NCI-H1436 (cell line): ENCODE results near the gene TTC28.

Source experiments
- DNase-seq: peaks from one replicate; lab custom pipeline; 2025; lab: John Stamatoyannopoulos, UW

Gene TTC28

DNA sequence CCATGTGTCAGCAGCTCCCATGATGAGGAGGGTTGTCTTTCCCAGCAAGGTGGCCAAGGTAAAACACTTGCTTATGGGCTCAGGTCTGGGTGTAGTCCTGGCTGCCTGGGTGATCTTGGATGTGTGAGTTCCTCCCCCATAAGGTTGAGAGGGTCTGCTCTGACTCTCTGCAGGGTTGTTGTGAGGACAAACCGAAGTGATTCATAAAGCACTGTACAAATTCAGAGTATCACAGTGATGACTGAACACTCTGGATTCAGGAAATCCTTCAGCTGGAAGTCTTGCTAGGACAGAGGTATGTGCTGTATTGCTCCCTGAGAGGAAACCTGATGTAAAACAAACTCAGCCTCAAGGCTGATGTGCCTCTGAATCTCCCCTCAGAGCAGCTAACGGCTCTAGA is 539.7 kb downstream of the TTC28 start:
- no peak for DNase-seq

DNA sequence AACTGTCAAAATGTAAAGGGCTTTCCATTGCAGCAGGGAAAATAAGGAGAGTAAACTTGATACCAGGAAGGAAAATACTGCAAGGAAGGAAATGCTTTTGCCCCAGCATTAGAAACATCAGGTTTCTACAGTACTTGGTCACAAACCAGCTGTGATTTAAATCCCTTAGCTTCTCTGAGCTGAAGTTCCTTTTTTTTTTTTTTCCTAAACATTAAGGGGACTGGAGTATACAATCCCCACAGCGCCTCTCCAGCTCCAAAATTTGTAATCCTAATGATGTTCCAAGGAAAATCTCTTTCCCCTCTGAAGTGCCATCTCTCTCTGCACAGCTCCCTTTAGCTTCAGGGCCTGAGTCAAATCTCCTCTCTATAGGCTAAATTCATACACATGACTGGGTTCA is 540.1 kb downstream of the TTC28 start:
- no peak for DNase-seq

DNA sequence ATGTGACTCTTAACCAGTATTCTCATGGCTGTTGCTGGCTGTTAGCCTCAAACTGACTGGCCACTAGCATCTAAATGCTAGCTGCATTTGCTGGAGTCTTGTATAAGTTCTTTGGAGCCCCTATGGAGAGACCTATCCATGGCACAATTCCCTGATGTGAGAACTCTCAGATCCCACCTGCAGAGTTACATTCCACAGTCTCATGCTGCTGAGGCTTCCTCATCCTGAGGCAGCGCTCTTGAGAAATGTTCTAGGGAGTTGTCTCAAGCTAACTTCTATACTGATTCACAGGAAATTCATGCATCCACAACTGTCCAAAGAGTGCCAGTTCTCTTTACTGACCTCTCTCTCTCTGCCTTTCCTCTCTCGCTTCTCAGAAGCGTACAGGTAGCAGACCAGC is 542.6 kb downstream of the TTC28 start:
- no peak for DNase-seq

DNA sequence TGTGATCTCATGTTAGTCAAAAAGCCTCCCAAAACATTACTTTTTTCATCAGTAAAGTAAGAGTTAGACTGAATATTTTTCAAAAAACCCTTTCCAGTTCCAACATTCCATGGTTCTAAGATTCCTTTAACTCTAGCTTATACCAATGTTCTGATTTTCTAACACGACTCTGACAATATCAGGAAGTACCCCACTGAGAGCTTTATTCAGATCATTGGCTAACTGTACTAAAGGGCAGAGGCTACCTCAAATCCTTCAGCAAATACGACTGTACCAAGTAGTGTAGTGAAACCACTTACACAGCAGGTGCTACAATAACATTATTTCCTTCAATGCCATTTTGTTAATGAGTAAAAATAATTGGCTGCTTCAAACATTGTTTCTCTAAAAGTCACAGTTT is 547.2 kb downstream of the TTC28 start:
- no peak for DNase-seq

DNA sequence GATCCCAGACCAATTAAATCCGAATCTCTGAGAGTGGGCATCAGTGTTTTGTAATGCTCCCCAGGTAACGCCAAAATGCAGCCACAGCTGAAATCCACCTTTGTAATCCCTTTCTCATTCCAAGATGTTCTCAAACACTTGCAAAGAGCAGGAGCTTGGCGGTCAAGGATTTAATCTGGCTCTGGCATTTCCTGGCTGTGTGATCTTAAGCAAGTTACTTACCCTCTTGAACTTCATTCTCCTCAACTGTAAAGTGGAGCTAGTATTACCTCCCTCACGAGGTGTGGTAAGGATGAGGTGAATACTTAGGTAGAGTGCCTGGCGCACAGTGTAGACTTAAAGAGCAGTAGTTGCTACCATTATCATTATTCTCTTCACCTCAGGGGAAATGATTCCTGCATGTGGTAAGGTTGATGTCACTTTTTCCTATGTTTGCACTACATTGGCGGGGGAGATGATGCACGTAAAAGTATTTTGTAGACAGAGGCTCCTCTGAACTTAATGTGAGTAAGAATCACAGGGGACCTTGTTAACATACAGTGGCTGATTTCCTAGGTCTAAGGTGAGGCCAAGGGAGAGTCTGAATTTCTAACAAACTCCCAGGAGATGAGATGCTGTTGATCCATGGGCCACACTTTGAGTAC is 550.2 kb downstream of the TTC28 start:
- no peak for DNase-seq

DNA sequence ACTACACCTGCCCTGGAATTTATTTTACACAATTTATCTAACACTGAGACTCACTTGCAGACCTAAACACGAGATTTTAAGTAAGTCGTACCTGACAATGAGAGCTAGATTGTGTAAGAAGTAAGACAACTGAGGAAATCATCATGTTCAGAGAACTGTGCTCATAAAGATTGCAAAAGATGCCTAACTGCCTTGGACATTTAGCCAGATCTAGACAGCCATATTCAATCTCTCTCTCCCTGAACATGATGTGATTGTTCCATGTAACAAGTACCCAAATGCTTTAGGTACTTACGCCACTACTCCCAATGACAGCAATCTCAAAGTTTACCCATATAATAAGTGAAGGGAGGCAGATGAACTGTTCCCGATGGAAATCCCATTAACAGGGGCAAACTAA is 550.8 kb downstream of the TTC28 start:
- no peak for DNase-seq

DNA sequence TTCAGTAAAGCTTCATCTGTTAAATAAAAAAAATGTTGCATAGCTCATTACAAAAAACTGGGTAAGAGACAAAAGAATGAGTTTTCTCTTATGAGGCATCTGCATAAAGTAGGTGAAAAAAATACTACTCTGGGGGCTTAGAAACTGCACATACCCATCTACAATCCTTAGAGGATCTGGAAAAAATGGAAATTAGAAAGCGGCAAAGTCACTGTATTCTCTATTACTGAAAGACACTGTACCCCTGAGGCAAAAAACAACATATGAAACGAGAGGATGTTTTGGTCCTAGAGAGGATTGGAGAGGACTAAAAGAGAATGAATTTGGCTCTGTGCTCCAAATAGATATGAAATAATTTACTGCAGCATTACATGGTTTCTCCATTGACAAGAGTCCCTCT is 553.8 kb downstream of the TTC28 start:
- no peak for DNase-seq

DNA sequence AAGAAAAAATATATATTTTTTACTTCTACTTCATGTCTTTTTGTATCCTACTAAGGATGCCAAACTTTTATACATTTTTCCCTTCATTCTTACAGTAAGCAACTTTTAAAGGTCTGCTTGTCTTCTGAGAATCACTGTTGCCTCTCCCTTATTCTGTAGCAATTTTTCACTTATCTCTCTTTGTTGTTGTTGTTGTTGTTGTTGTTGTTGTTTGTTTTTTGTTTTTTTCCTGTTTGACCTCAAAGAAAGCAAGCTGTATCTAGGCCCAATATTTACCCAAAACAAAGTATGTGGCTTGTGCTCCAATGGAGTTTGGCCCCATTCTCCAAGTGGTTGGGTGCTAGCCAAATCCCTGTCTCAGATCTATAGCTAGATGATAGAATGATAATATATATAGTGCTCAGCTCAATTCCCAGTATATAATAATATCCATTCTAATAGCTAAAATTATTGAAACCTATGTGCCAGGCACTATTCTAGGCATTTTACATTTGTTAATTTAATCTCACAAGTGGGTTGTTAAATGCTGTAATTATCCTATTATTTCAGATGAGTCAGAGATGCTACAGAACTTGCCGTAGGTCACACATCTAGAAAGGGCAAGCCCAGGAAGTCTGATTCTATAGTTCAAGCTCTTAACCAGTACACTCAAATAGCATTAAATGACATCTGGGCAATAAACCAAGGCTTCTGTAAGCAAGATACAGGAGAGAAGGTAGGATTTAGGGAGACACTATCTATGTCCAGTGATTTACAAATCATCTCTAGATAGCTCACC is 555.5 kb downstream of the TTC28 start:
- DNase-seq: peak; percentile 46

DNA sequence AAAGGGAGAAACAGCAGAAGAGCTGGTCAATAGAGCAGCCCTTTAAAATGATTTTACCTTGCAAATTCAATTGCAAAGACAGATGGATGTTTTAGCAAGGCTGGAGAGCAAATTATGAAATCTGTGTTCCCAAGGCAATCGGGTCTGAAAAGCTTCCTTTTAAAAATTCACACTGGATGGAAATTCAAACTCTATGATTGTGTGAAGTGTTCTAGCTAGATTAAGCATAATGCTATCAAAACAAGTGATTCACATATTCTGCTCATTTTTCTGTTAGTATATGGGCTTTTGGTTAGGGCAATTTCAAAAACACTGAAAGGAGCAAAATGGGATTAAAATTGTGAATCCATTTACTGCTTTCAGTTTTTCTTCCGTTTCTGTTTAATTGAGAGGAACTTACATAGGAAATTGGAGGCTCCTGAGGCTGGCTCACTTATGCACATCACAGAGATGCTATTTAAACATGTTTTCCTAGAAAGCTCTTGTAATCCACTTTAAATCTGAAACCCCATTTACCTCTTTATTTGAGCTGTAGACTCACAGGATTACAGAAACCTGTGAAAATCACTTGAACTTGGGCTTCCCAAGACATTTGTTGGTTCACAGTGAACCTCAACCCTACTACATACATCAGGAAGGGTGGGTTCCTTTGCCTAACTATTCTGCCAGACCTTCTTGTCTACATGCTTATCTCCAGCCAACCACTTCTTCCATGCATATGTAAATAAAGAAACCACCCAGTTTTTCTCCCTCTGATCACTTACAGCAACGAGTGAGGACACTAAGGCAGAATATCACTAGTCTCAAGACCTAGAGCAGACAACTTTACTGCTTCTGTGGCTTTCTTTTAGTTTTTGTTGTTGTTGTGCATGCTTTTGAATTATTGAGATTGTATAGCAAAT is 558.7 kb downstream of the TTC28 start:
- DNase-seq: no peak

DNA sequence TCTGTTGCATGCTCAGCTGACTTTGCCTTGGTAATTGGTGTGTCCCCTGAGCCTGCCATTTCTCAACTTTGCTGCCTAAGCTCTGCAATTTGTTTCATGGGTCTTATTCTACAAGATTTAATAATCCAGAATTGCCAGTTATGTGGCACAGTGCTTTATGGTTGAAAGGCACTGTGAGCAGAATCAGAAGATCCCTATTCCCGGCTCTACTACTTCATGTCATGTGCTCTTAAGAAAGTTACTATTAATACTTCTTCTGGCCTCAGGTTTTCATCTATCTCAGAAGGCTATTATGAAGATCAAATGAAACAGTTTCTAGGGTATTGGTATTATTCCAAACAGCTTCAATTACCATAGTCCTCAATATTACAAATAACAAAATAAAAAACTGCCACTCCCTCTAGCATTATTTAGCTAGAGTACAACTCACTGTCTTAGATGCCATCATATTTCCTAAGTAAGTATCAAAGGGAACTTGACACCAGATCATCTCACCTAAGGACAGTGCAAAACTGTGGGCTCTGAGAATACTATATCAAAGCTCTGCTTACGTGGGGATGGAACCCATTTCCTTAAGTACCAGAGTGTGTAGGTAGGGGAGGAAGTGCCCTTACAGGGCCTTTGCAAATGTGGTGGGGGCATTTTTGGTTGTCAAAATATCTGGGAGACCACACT is 560.5 kb downstream of the TTC28 start:
- no peak for DNase-seq

DNA sequence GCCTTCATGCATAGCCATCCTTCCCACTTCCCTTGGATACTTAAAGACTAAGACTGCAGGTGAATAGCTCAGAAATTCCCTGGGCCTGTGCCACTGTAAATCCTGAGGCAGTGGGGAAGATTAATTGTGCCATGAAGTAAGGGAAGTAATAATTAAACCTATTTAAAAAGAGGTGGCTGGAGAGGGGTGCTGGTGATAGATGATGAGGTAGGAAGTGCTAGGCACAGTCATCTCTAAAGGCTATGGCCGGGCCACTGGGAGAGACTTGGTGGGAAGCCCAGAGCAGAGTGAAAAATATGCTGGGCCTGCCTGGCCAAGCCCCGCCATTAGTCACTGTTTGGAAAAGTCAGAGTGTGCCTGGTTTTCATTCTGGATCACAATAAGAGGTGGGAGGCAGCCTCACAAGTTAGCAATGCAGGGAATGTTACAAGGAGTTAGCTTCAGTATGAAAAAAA is 563.4 kb downstream of the TTC28 start:
- DNase-seq: no peak

DNA sequence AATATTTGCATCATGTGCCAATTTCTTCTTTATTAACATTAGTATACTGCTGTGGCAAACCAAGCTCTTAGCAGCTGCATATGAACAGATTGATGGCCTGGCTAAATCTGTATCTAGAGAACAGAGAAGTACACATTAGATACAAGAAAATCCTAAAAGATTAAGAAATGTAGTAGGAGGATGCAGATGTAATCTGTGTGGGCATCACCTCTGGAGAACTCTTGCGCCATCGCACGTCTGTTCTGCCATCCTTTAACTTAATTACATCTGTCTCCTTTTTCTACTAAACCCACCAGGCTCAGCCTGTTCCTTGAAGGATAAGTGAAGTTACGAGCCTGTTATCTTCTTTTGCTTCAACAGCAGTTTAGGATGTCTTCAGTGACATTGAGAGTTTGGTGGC is 564.2 kb downstream of the TTC28 start:
- no peak for DNase-seq

DNA sequence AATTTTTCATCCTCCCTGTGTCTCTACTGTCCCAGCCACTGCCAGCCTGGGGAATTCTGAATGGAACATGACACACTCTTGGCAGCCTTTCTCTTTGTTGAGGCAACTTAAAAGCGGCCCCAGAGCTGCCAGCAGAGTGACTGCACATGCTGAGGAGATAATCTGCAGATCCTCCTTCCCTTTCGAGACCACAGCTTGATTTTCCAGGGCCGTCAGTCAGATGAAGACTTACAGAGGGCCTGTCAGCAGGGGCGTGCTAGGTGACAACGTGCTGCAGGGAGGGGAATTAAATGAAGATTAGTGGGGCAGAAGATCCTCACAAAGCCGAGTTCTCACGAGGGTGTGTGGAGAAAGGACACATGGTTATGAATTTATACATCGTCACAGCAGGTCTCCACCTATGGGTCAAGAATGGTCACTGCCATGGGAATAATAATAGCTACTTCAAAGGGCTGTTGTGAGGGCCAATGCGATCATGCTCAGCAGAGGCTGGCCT is 567.0 kb downstream of the TTC28 start:
- DNase-seq: no peak

DNA sequence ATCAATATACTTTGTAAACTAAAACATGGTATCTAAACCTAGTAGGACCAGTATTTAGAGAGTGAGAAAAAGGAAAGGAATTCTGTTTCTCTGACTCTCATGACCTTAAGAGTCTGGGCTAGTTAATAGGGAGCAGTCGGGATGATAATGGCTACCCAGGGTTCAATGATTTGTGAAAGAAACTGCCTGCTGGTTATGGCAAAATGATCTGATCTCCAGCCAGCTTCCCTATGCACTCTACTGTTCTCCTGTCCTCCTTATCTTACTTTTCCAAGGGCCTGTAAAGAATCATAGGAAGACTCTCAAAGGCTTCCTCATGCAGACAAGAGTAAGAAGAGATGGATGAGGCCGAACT is 567.5 kb downstream of the TTC28 start:
- DNase-seq: no peak

DNA sequence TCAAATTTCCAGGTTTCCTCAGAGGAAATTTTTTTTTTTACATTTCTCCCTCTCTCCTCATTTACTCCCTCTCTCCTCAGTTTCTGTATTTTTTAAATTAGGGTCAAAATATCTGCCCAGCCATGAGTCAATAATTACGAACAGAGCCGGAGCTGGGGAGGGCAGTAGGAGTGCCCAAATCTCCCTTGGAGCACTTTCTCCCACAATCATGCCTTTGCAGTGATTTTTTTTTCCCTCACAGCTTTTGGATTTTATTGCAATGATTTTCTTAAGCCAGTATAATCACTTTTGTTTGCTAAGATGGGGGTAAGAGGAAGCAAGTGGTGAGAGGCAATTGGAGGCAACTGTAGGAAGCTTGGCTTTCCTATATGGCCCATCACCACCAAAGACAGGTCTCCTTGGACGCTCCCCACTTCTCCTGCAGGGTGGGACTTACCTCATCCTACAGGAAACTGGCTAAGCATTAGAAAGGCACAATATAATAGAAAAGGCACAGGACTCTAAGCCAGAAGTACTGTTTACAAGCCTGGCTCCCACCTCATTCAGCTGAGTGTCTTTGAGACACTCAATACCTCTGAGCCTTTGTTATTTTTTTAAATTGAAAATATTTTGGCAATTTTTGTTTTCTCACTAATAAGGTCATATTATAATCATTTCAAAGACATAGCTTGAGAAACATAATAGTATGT is 568.0 kb downstream of the TTC28 start:
- DNase-seq: no peak

DNA sequence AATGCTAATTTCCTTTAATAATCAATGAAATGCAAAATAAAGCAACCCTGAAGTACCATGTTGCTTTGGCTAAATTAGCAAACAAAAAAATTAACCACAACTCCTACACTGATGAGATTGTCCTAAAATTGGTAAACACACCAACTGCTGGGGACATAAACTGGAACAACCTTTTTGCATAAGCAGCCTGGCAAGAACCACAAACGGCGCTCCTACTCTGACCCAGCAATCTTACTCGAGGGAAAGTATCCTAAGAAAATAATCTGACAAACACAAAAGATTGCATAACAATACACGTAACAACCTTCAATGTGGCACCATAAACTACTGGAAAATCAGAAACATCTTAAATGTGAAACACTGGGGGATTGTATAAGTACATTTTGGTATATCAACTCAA is 570.8 kb downstream of the TTC28 start:
- no peak for DNase-seq

DNA sequence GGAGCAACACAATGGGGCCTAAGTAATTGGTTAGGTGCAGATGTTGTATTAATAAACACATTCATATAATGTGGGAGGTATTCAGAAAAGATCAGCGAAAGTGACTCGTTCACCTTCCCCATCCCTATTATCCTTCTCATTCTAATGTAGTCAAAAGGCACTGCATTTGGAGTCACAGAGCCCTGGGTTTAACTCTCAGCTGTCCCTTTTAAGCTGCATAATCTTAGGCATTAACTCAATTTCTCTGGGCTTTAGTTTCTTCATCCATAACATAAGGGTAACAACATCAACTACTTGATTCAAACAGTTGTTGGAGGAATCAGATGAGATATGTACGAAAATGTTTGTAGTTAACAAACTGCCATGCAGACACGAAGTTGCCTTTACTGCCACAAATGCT is 573.0 kb downstream of the TTC28 start:
- no peak for DNase-seq

DNA sequence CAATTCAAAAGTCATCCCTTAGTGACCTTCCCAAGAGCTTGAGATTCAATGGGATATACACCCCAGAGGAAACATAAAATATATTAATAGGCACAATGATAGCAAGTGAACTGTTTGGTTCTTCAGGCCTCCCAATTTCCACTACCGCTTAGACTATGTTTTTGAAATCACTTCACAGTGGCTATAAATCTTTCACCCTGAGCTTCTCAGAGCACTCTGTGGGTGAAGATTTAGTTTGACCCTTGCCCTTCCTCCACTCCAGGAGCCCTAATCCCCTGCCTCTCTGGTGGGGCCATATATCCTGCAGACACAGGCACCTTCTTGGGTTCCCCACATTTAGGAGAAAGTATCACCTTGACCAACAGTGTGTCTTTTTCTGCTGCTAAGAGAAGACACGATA is 573.7 kb downstream of the TTC28 start:
- DNase-seq: no peak

DNA sequence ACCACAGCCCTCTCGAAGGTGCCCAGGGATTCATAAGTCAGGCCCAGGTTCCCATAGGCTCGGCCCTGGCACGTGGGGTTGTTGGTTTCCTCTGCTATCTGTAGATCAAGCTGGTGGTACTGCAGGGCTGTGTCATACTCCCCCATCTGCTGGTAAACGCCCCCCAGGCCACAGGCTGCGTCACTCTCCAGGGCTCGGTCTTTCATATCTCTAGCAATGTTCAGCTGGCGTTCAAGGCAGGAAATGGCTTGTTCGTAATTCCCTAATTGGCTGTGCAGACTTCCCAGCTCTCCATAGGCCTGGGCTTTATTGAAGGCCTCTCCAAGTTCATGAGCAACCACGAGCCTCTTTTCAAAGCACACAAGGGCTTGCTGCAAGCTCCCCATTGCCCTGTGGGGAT is 574.2 kb downstream of the TTC28 start:
- DNase-seq: peak; percentile 80

DNA sequence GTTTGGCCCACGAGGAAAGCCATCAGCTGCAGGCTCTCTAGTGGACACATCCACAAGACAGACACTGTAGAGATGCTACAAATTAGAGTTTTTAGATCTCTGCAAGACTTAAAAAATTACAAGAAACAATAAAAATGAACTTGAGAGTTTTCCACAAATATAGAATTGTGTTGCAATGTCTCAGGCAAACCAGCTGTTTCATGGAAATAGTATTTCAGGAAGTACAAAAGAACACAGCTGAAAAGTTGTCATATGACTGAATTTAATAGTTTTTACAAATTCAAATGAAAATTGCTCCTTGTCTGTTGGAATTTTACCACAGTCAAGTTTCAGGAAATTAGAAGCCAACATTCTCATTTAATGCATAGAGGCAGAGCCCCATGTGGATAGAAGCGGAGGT is 576.0 kb downstream of the TTC28 start:
- no peak for DNase-seq

DNA sequence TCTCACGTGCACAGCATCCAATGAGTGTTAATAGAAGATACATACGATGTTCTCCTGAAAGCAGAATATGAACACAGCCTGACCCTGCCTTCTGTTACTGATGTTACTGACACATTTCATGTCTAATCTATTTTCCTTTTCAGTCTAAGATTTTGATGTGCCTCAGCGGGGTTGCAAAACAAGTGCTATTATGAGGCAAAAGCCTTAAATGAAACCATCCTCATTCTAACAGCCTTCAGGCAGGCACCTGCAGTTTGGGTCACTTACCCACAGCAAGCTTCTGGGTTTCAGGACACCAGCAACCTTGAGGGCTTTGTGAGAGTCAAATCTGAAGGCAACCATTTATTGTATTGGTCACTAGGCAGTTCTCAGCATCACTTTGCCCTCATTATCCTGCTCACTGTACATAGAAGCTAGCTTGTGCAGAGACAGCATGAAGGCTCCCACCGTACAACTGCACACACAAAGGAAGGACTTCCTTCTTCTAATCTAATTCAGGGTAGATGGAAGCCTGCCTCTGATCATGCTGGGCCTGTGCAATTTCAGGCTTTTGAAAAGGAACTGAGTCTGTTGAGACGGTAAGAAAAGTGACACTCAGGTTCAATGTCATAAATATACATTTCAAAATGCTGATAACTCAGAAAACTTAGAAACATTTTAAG is 577.4 kb downstream of the TTC28 start:
- DNase-seq: no peak
